ENCODE results near the gene GH2. TPM values are rescaled to one million over a fixed set of nuclear protein-coding genes. Genes with fewer than 3 reads are reported as not detected.

GH2 gene
- total RNA-seq (not detected), polyA plus RNA-seq (not detected), total RNA-seq (not detected)

- Mint-ChIP-seq H3K4me3 (no peak within 1 kb of the TSS), H3K27ac (no peak within 1 kb of the TSS), H3K9me3 (no peaks in the 10 kb centered on the region), H3K36me3 (no peaks in the 10 kb centered on the region), H3K4me1 (peaks cover 0 to 2% (median 0%) of the 10 kb centered on the region in 7 donors), H3K27me3 (peaks cover 0 to 3% (median 0%) of the 10 kb centered on the region in 5 donors)
- CTCF ChIA-PET, result interaction anchor here (0.9 to 1.9 kb wide), 2 partner anchors 15 to 16 kb away, joined by 3 to 5 read pairs; no protein-coding TSS in a partner anchor
- no peak within 1 kb of the TSS for H3K4me3 ChIP-seq (ENCODE audit: low read length)
- no peak within 1 kb of the TSS for H3K27ac ChIP-seq (ENCODE audit: low read depth, low read length)
- ATAC-seq (peak; percentile 94), DNase-seq (peak in 8 of 9 donors; percentile 32 to 69 (median 52))
- H3K36me3 ChIP-seq (ENCODE audit: control insufficient read depth in 2 of 3, insufficient read depth in 3 of 3, low read length in 3 of 3), result no peaks in the 10 kb centered on the region
- no peaks in the 10 kb centered on the region for H3K27me3 ChIP-seq (ENCODE audit: control insufficient read depth in 2 of 2, insufficient read depth in 2 of 2, low read length in 2 of 2)
- intact Hi-C loops (cut with micrococcal nuclease), result no loop called here
- H3K9me3 ChIP-seq (ENCODE audit: control insufficient read depth in 2 of 3, low read length in 3 of 3), result no peaks in the 10 kb centered on the region
- POLR2A ChIA-PET, result no interaction called here
- no peaks in the 10 kb centered on the region for H3K4me1 ChIP-seq (ENCODE audit: control insufficient read depth in 2 of 2, insufficient read depth in 2 of 2, low read length in 2 of 2)
These were observed at the start of gene GH2 for GRCh38 chr17:63881935-63882601. Gene GH2 (minus strand): TSS chr17:63881944. CDS start chr17:63881801, 143 bp downstream.

GRCh38 chr17:63930951-63931575 lies 49.3 kb upstream of the GH2 start:
- Histone ChIP-seq H3K27ac (ENCODE audit: low read depth, low read length) (peak overlapping the region; percentile 84), H3K9me3 (ENCODE audit: control insufficient read depth in 2 of 3, low read length in 3 of 3) (no peaks in the 10 kb centered on the region), H3K4me3 (ENCODE audit: low read length) (peak overlapping the region; percentile 85), H3K36me3 (ENCODE audit: control insufficient read depth in 2 of 3, insufficient read depth in 3 of 3, low read length in 3 of 3) (peaks cover 0 to 28% (median 0%) of the 10 kb centered on the region in 3 experiments), H3K27me3 (ENCODE audit: control insufficient read depth in 2 of 2, insufficient read depth in 2 of 2, low read length in 2 of 2) (no peaks in the 10 kb centered on the region), H3K4me1 (ENCODE audit: control insufficient read depth in 2 of 2, insufficient read depth in 2 of 2, low read length in 2 of 2) (peaks cover 13 to 21% of the 10 kb centered on the region in 2 donors)
- Mint-ChIP-seq H3K9me3 (no peaks in the 10 kb centered on the region), H3K27me3 (peaks cover 0 to 5% (median 0%) of the 10 kb centered on the region in 5 donors), H3K4me3 (peak overlapping the region; percentile 88 to 99 (median 96)), H3K4me1 (peaks cover 11 to 28% (median 24%) of the 10 kb centered on the region in 7 donors), H3K36me3 (peaks cover 0 to 10% (median 0%) of the 10 kb centered on the region in 5 donors), H3K27ac (peak overlapping the region; percentile 87 to 96 (median 93))
- CTCF ChIA-PET, result interaction anchor here (0.8 to 3.7 kb wide), 11 partner anchors 12 to 200 kb away, joined by 3 to 20 read pairs (median 6); partner anchors contain the start of genes ERN1, GH1 and ICAM2
- ATAC-seq, result peak; percentile 82
- DNase-seq, result peak; percentile 29 to 56 (median 48)
- POLR2A ChIA-PET, result interaction anchor here (0.6 to 3.0 kb wide), 9 partner anchors 12 to 340 kb away, joined by 3 to 18 read pairs (median 4); partner anchors contain the start of genes GH1 and ICAM2
- intact Hi-C loops (cut with micrococcal nuclease), result loop anchor here (5.0 kb wide), 3 partner anchors 56 to 96 kb away; no protein-coding TSS in a partner anchor

DNA sequence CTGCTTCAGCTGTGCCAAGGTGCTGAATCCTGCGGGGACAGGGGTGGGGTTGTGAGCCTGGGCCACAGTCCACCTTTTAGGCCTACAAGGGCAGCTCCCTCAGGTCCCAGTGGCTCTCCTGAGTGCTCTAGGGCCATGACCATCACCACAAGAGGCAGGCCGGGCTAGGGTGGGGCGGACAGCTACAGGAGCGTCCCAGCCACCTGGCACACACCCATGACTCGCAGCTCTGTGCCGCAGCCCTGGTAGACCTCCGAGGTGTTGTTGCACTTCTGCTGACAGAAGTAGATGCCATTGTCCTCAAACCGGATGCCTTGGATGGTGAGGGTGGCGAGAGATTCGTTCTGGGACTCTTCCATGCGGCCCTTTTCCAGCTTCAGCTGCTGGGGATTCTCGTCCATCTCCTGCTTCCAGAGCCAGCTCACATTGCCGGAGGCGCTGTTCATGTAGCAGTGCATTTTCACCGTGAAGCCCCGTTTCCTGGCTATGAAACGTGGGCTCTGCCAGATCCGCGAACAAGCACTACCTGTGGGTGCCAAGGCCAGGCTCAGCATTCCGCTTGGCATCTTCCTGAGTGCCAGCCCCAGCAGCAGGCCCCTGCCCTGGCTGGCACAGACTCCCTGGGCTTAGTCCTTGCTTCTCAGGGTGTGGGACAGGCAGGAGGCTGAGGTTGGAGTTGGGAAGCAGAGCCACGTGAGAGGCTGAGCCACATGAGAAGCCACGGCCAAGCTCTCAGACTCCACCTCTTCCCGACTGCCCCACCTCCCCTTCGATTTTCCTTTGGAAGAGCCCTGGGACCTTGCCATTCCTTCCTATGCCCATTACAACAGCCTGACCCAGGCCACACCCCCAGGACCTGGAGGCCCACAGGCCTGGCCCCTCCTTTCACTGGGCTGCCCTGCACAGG lies 48.4 kb upstream of the GH2 start:
- peak overlapping the region; percentile 84 for H3K27ac ChIP-seq (ENCODE audit: low read depth, low read length)
- H3K9me3 ChIP-seq (ENCODE audit: control insufficient read depth in 2 of 3, low read length in 3 of 3), result no peaks in the 10 kb centered on the region
- peaks cover 13 to 21% of the 10 kb centered on the region in 2 donors for H3K4me1 ChIP-seq (ENCODE audit: control insufficient read depth in 2 of 2, insufficient read depth in 2 of 2, low read length in 2 of 2)
- Mint-ChIP-seq H3K4me3 (peak overlapping the region in 8 of 10 donors; percentile 88 to 99 (median 95)), H3K27ac (peak overlapping the region in 7 of 9 donors; percentile 65 to 96 (median 93)), H3K9me3 (no peaks in the 10 kb centered on the region), H3K4me1 (peaks cover 11 to 28% (median 24%) of the 10 kb centered on the region in 7 donors), H3K27me3 (no peaks in the 10 kb centered on the region), H3K36me3 (peaks cover 0 to 10% (median 0%) of the 10 kb centered on the region in 5 donors)
- intact Hi-C loops (cut with micrococcal nuclease), result loop anchor here (5.0 kb wide), 3 partner anchors 57 to 97 kb away; no protein-coding TSS in a partner anchor
- ATAC-seq, result no peak
- ChIA-PET CTCF (interaction anchor here (1.1 to 3.7 kb wide), 6 partner anchors 11 to 99 kb away, joined by 5 to 20 read pairs (median 10); partner anchors contain the start of gene GH1), POLR2A (interaction anchor here (1.3 to 3.0 kb wide), 4 partner anchors 11 to 215 kb away, joined by 3 to 17 read pairs (median 10); no protein-coding TSS in a partner anchor)
- H3K36me3 ChIP-seq (ENCODE audit: control insufficient read depth in 2 of 3, insufficient read depth in 3 of 3, low read length in 3 of 3), result peaks cover 0 to 28% (median 0%) of the 10 kb centered on the region in 3 experiments
- no peak overlapping the region for H3K4me3 ChIP-seq (ENCODE audit: low read length)
- DNase-seq, result no peak
- H3K27me3 ChIP-seq (ENCODE audit: control insufficient read depth in 2 of 2, insufficient read depth in 2 of 2, low read length in 2 of 2), result no peaks in the 10 kb centered on the region

GRCh38 chr17:63928966-63929695 lies 47.4 kb upstream of the GH2 start:
- CTCF ChIA-PET, result interaction anchor here (2.2 to 3.7 kb wide), 2 partner anchors 10 to 17 kb away, joined by 7 to 20 read pairs; partner anchors contain the start of gene GH1

GRCh38 chr17:63928172-63928666 lies 46.5 kb upstream of the GH2 start:
- Histone ChIP-seq H3K4me1 (ENCODE audit: control insufficient read depth in 2 of 2, insufficient read depth in 2 of 2, low read length in 2 of 2) (peaks cover 13 to 21% of the 10 kb centered on the region in 2 donors), H3K27me3 (ENCODE audit: control insufficient read depth in 2 of 2, insufficient read depth in 2 of 2, low read length in 2 of 2) (no peaks in the 10 kb centered on the region), H3K36me3 (ENCODE audit: control insufficient read depth in 2 of 3, insufficient read depth in 3 of 3, low read length in 3 of 3) (peaks cover 0 to 28% (median 0%) of the 10 kb centered on the region in 3 experiments), H3K9me3 (ENCODE audit: control insufficient read depth in 2 of 3, low read length in 3 of 3) (no peaks in the 10 kb centered on the region), H3K4me3 (ENCODE audit: low read length) (no peak overlapping the region), H3K27ac (ENCODE audit: low read depth, low read length) (no peak overlapping the region)
- ChIA-PET CTCF (interaction anchor here (2.2 to 3.7 kb wide), 2 partner anchors 9 to 16 kb away, joined by 7 to 20 read pairs; partner anchors contain the start of gene GH1), POLR2A (no interaction called here)
- intact Hi-C loops (cut with micrococcal nuclease), result no loop called here
- Mint-ChIP-seq H3K4me3 (peak overlapping the region in 1 of 10 donors; percentile 12), H3K27me3 (no peaks in the 10 kb centered on the region), H3K4me1 (peaks cover 11 to 26% (median 24%) of the 10 kb centered on the region in 7 donors), H3K9me3 (no peaks in the 10 kb centered on the region), H3K27ac (peak overlapping the region in 1 of 9 donors; percentile 69), H3K36me3 (peaks cover 0 to 10% (median 0%) of the 10 kb centered on the region in 5 donors)
- no peak for ATAC-seq
- no peak for DNase-seq

More at GRCh38 chr17:63928966-63929695, 47.4 kb upstream of the GH2 start:
- Mint-ChIP-seq H3K4me1 (peaks cover 11 to 28% (median 24%) of the 10 kb centered on the region in 7 donors), H3K27ac (peak overlapping the region in 3 of 9 donors; percentile 19 to 77 (median 49)), H3K27me3 (no peaks in the 10 kb centered on the region), H3K4me3 (peak overlapping the region in 3 of 10 donors; percentile 16 to 58 (median 40)), H3K9me3 (no peaks in the 10 kb centered on the region), H3K36me3 (peaks cover 0 to 10% (median 0%) of the 10 kb centered on the region in 5 donors)
- no peak for ATAC-seq
- Histone ChIP-seq H3K27me3 (ENCODE audit: control insufficient read depth in 2 of 2, insufficient read depth in 2 of 2, low read length in 2 of 2) (no peaks in the 10 kb centered on the region), H3K27ac (ENCODE audit: low read depth, low read length) (no peak overlapping the region), H3K4me1 (ENCODE audit: control insufficient read depth in 2 of 2, insufficient read depth in 2 of 2, low read length in 2 of 2) (peaks cover 13 to 21% of the 10 kb centered on the region in 2 donors), H3K9me3 (ENCODE audit: control insufficient read depth in 2 of 3, low read length in 3 of 3) (no peaks in the 10 kb centered on the region), H3K36me3 (ENCODE audit: control insufficient read depth in 2 of 3, insufficient read depth in 3 of 3, low read length in 3 of 3) (peaks cover 0 to 28% (median 0%) of the 10 kb centered on the region in 3 experiments), H3K4me3 (ENCODE audit: low read length) (no peak overlapping the region)
- DNase-seq, result no peak
- intact Hi-C loops (cut with micrococcal nuclease), result no loop called here
- POLR2A ChIA-PET, result no interaction called here

Measured in naive thymus-derived CD4-positive, alpha-beta T cell (primary cell).